ENCODE measurements around the gene ARHGEF17. TPM values are rescaled to one million over a fixed set of nuclear protein-coding genes. Genes with fewer than 3 reads are reported as not detected.
A peak's percentile ranks its signal among the peaks of the same experiment; 100 is the strongest.
"Not testable (repeated sequence)": the region's sequence is repeated elsewhere in the genome, so short reads cannot be mapped to it uniquely, and the experiment has no call there.

The ARHGEF17 gene
- polyA plus RNA-seq, 2 of the 4 experiments (the other 2 are of a cell fraction), result 7.0 to 16.2 TPM

- 90% methylated on average over 7 of the region's 7 CpGs for WGBS (ENCODE audit: missing lambda C conversion rate)
- TF ChIP-seq HOXB13 (CRISPR knock-in tag; IDR thresholded peaks at IDR 0.05; ENCODE audit: low read depth), result no peak
- TF ChIP-seq, protein P1, sequence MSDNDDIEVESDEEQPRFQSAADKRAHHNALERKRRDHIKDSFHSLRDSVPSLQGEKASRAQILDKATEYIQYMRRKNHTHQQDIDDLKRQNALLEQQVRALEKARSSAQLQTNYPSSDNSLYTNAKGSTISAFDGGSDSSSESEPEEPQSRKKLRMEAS (IDR thresholded peaks at IDR 0.05), result no peak
- TF ChIP-seq RCOR1 (IDR thresholded peaks at IDR 0.05; ENCODE audit: low read depth, low read length), result no peak
- no peak for TF ChIP-seq ZFP36 (IDR thresholded peaks at IDR 0.05; ENCODE audit: borderline replicate concordance, partially characterized antibody)
- no peak for TF ChIP-seq HEYL (CRISPR knock-in tag; IDR thresholded peaks at IDR 0.05)
- no peak for TF ChIP-seq CHD4 (IDR thresholded peaks at IDR 0.05; ENCODE audit: borderline replicate concordance)
- no peak for TF ChIP-seq POLR2AphosphoS2 (conservative IDR thresholded peaks at IDR 0.05; ENCODE audit: low read length)
- no peak for TF ChIP-seq CBX8 (IDR thresholded peaks at IDR 0.05)
- Histone ChIP-seq H3K9me3 (no peaks in the 10 kb centered on the region), H3K27ac (peak overlapping the region in 1 of 2 experiments; percentile 91; a peak in 3 of 6 replicates), H3K4me3 (no peak overlapping the region), H3K4me1 (peaks cover 45% of the 10 kb centered on the region), H3K4me2 (no peak overlapping the region)
- no peak for DNase-seq (ENCODE audit: low read depth in 1 of 2, low spot score in 1 of 2)
- ATAC-seq, result no peak
- ChIA-PET CTCF (interaction anchor here (0.7 to 16.0 kb wide), 4 partner anchors 18 to 210 kb away, joined by 3 to 224 read pairs (median 6); no protein-coding TSS in a partner anchor), POLR2A (no interaction called here)
- no peak for FAIRE-seq
Observed at GRCh38 chr11:73269459-73270015, 38.5 kb upstream of the ARHGEF17 start.

GRCh38 chr11:73270016-73270854 lies 37.8 kb upstream of the ARHGEF17 start:
- no peak for TF ChIP-seq CHD4 (IDR thresholded peaks at IDR 0.05; ENCODE audit: borderline replicate concordance)
- TF ChIP-seq CTCF (IDR thresholded peaks at IDR 0.05), result no peak
- peak; percentile 5 for TF ChIP-seq ZFP36 (IDR thresholded peaks at IDR 0.05; ENCODE audit: borderline replicate concordance, partially characterized antibody)
- DNase-seq (ENCODE audit: low read depth in 1 of 2, low spot score in 1 of 2) (no peak), ATAC-seq (no peak), FAIRE-seq (no peak)
- 77% methylated on average over 4 of the region's 7 CpGs for WGBS (ENCODE audit: missing lambda C conversion rate)
- Histone ChIP-seq H3K4me3 (no peak overlapping the region), H3K9me3 (no peaks in the 10 kb centered on the region), H3K4me1 (peaks cover 47% of the 10 kb centered on the region), H3K27ac (peak overlapping the region; percentile 88 to 91; a peak in 4 of 6 replicates), H3K4me2 (no peak overlapping the region)
- ChIA-PET POLR2A (no interaction called here), CTCF (interaction anchor here (0.7 to 16.0 kb wide), 11 partner anchors 12 to 209 kb away, joined by 3 to 224 read pairs (median 5); no protein-coding TSS in a partner anchor)

- CTCF ChIA-PET, result interaction anchor here (0.9 to 16.0 kb wide), 9 partner anchors 13 to 64 kb away, joined by 3 to 224 read pairs (median 5); no protein-coding TSS in a partner anchor
- H3K4me2 ChIP-seq, result peak overlapping the region; percentile 90; the same call in 2 of the 3 replicates
- no peak overlapping the region for H3K4me3 ChIP-seq
- ATAC-seq (no peak), FAIRE-seq (no peak), DNase-seq (ENCODE audit: low read depth in 1 of 2, low spot score in 1 of 2) (no peak)
- no peaks in the 10 kb centered on the region for H3K9me3 ChIP-seq
- POLR2A ChIA-PET, result no interaction called here
- 87% methylated on average over 18 of the region's 18 CpGs for WGBS (ENCODE audit: missing lambda C conversion rate)
- H3K4me1 ChIP-seq, result peaks cover 47% of the 10 kb centered on the region
- TF ChIP-seq KDM5A (IDR thresholded peaks at IDR 0.05) (no peak), FOSL2 (IDR thresholded peaks at IDR 0.05) (no peak), FOSL2 (CRISPR knock-in tag; IDR thresholded peaks at IDR 0.05) (no peak), CHD4 (IDR thresholded peaks at IDR 0.05; ENCODE audit: borderline replicate concordance) (no peak), NFE2L2 (conservative IDR thresholded peaks at IDR 0.05; ENCODE audit: low read length) (no peak), NPAS2 (CRISPR knock-in tag; IDR thresholded peaks at IDR 0.05; ENCODE audit: borderline replicate concordance) (no peak)
- peak overlapping the region; percentile 88 to 91; a peak in 5 of 6 replicates for H3K27ac ChIP-seq
Observed at GRCh38 chr11:73270855-73271477, 37.1 kb upstream of the ARHGEF17 start.

- not testable (repeated sequence) for FAIRE-seq; H3K9me3 ChIP-seq; DNase-seq (ENCODE audit: low read depth in 1 of 2, low spot score in 1 of 2); ATAC-seq; H3K4me3 ChIP-seq
- peak overlapping the region; percentile 90 for H3K4me2 ChIP-seq
- H3K27ac ChIP-seq, result peak overlapping the region; percentile 88 to 91
- POLR2A ChIA-PET, result interaction anchor here (1.0 kb wide), 1 partner anchor 14 kb away, joined by 3 read pairs; no protein-coding TSS in a partner anchor
- CTCF ChIA-PET, result interaction anchor here (0.9 to 16.0 kb wide), 8 partner anchors 9 to 36 kb away, joined by 3 to 224 read pairs (median 4); no protein-coding TSS in a partner anchor
- 0 out of 2 replicates have a peak, but pooled peaks have one; percentile 65 for TF ChIP-seq TP53 (CRISPR knock-in tag; IDR thresholded peaks at IDR 0.05)
- peaks cover 47% of the 10 kb centered on the region for H3K4me1 ChIP-seq
- WGBS (ENCODE audit: missing lambda C conversion rate), result 87% methylated on average over 10 of the region's 10 CpGs
Observed at GRCh38 chr11:73271478-73271865, 36.6 kb upstream of the ARHGEF17 start.

Measured in A549 (cell line).